Colonic mucosa (tissue), 4 donors: Measurements from ENCODE around the gene CDK6. TPM values are rescaled to one million over a fixed set of nuclear protein-coding genes. Genes with fewer than 3 reads are reported as not detected.

Source experiments
- DNase-seq: peaks from one replicate; pipeline ENCODE4 v3.0.0-alpha.2; 2020
- H3K27ac ChIP-seq: fragments of 200-600 bp; one replicate; pipeline ENCODE4 v1.8.0; 2021
- H3K27me3 ChIP-seq: fragments of 200-600 bp; one replicate; pipeline ENCODE4 v1.8.0; 2021
- H3K36me3 ChIP-seq: fragments of 200-600 bp; one replicate; pipeline ENCODE4 v1.8.0; 2021
- H3K4me1 ChIP-seq: fragments of 200-600 bp; one replicate; pipeline ENCODE4 v1.8.0; 2021; ENCODE audit warnings: mild to moderate bottlenecking
- H3K4me3 ChIP-seq: fragments of 200-600 bp; one replicate; pipeline ENCODE4 v1.8.0; 2021
- H3K9ac ChIP-seq, 2 donors: one replicate each; pipeline ENCODE4 v1.7.0; 2013; ENCODE audit warnings: control low read depth in 2 of 2, low read depth in 2 of 2, low read length in 2 of 2
- H3K9me3 ChIP-seq: fragments of 200-600 bp; one replicate; pipeline ENCODE4 v1.8.0; 2021
- intact Hi-C: fragments of 100-400 bp; cut with DNase I; formaldehyde crosslinking; loops from one replicate; pipeline ENCODE4 v1.14.1; 2022
- total RNA-seq, 2 donors: library from RNA; stranded (reverse); fragmentation: NEBNext Ultra II Directional in 1 of 2; extraction: Animal tissue kit (Norgen Biotek cat#: 25700) in 1 of 2; gene quantifications; one replicate each; pipeline ENCODE4 v1.2.1, GENCODE V29; 2021
- TF ChIP-seq, protein P1 (sequence below): fragments of 200-600 bp; IDR thresholded peaks from one replicate; pipeline ENCODE4 v1.8.0; 2022; ENCODE audit warnings: antibody characterized with exemption, mild to moderate bottlenecking
- donor health status: healthy.
- donor health status: DM: no; HTN: no; CAD: no.
- donor health status: DM: no; HTN: no; CAD: no.

CDK6 gene
- total RNA-seq, 2 donors from 2014 or later: 37.1 to 55.4 TPM

DNA sequence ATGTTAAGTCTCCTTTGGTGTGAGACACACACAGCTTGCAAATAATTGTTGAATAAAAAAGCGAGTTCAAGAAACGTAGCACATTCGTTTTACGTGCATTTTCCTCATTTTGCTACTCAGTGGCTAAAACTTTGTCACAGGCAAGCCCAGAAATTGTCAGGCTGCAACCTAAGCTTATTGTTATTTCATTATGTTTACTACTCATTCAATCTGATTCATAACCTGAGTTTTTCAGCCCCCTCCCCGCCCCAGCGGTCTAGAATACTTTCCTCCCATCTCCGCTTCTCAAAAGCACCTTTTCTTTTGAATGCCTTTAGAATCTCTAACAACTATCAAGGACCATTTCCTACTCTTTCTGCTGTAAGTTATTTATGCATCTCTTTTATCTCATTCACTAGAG is 247.3 kb downstream of the CDK6 start:
- Histone ChIP-seq H3K27me3 (no peaks in the 10 kb centered on the region), H3K9me3 (no peaks in the 10 kb centered on the region), H3K4me1 (no peaks in the 10 kb centered on the region), H3K36me3 (no peaks in the 10 kb centered on the region), H3K4me3 (peak overlapping the region; percentile 86), H3K27ac (no peak overlapping the region), H3K9ac (peak overlapping the region; percentile 90 to 97)
- TF ChIP-seq, protein P1, sequence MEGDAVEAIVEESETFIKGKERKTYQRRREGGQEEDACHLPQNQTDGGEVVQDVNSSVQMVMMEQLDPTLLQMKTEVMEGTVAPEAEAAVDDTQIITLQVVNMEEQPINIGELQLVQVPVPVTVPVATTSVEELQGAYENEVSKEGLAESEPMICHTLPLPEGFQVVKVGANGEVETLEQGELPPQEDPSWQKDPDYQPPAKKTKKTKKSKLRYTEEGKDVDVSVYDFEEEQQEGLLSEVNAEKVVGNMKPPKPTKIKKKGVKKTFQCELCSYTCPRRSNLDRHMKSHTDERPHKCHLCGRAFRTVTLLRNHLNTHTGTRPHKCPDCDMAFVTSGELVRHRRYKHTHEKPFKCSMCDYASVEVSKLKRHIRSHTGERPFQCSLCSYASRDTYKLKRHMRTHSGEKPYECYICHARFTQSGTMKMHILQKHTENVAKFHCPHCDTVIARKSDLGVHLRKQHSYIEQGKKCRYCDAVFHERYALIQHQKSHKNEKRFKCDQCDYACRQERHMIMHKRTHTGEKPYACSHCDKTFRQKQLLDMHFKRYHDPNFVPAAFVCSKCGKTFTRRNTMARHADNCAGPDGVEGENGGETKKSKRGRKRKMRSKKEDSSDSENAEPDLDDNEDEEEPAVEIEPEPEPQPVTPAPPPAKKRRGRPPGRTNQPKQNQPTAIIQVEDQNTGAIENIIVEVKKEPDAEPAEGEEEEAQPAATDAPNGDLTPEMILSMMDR: no peak
- no peak for DNase-seq
- intact Hi-C loops: no loop called here

GRCh38 chr7:92588561-92588960 is 247.8 kb downstream of the CDK6 start:
- DNase-seq: no peak
- no peaks in the 10 kb centered on the region for H3K27me3 ChIP-seq
- H3K36me3 ChIP-seq: no peaks in the 10 kb centered on the region
- peak overlapping the region; percentile 86 for H3K4me3 ChIP-seq
- no peak overlapping the region for H3K9ac ChIP-seq
- H3K4me1 ChIP-seq: no peaks in the 10 kb centered on the region
- no peak overlapping the region for H3K27ac ChIP-seq
- intact Hi-C loops: no loop called here
- no peaks in the 10 kb centered on the region for H3K9me3 ChIP-seq
- TF ChIP-seq, protein P1: no peak

DNA sequence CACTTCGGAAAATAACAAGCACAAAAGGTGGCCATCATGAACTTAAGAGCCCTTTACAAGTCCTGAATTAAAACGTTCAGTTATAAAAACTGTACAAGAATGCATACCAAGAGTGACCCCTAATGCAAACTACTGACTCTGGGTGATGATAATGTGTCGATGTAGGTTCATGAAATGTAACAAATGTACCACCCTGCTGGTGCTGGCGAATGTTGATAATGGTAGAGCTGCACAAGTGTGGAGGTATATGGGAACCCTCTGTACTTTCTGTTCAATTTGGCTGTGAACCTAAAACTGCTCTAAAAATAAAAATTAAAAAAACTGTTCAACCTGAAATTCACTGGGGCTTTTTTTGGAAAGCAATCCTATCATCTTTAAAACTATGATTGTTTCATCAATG is 249.5 kb downstream of the CDK6 start:
- TF ChIP-seq, protein P1: no peak
- Histone ChIP-seq H3K27me3 (no peaks in the 10 kb centered on the region), H3K9ac (no peak overlapping the region), H3K36me3 (no peaks in the 10 kb centered on the region), H3K4me1 (no peaks in the 10 kb centered on the region), H3K27ac (no peak overlapping the region), H3K9me3 (no peaks in the 10 kb centered on the region), H3K4me3 (no peak overlapping the region)
- intact Hi-C loops: no loop called here
- DNase-seq: no peak

DNA sequence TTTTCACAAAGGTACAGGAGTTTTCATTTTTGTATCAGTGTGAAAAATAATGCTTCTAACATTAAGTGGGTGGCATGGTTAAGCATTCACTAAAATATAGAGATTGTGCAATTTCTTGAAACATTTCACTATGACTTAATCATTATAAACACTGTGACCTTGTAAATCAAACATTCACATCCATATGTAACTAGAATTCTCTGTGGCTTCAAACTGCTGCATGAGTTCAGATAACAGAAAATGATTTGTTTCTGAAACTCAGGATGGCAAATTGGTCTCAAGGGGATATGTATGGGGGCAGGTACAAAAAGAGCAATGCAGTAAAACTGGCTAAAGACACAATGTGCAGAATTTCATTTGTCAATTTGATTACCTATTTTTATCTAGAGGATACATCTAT is 250.0 kb downstream of the CDK6 start:
- Histone ChIP-seq H3K27ac (no peak overlapping the region), H3K4me3 (no peak overlapping the region), H3K9ac (no peak overlapping the region), H3K27me3 (no peaks in the 10 kb centered on the region), H3K9me3 (no peaks in the 10 kb centered on the region), H3K36me3 (no peaks in the 10 kb centered on the region), H3K4me1 (no peaks in the 10 kb centered on the region)
- TF ChIP-seq, protein P1: no peak
- DNase-seq: no peak
- intact Hi-C loops: no loop called here

DNA sequence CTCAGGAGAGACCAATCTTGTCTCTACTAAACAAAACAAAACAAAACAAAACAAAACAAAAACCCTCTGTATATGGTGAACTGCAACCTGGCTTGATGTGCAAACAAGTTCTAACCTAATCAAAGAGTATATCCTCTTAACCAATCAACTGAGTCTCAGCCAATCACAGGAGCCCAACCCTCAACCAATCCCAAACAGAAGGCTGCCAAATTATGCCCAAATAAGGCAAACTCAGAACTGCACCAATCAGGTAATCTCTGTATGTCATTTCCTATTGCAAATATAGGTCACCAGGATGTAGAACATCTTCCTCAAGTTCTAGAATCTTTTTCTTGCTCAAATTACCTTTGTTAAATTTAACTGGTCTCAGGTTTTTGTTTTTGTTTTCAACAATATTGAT is 251.4 kb downstream of the CDK6 start:
- no peak overlapping the region for H3K27ac ChIP-seq
- H3K9ac ChIP-seq: no peak overlapping the region
- TF ChIP-seq, protein P1: no peak
- DNase-seq: no peak
- no peaks in the 10 kb centered on the region for H3K4me1 ChIP-seq
- H3K36me3 ChIP-seq: no peaks in the 10 kb centered on the region
- intact Hi-C loops: no loop called here
- no peaks in the 10 kb centered on the region for H3K27me3 ChIP-seq
- no peak overlapping the region for H3K4me3 ChIP-seq
- no peaks in the 10 kb centered on the region for H3K9me3 ChIP-seq

- Histone ChIP-seq H3K27me3 (no peaks in the 10 kb centered on the region), H3K9me3 (no peaks in the 10 kb centered on the region), H3K27ac (no peak overlapping the region), H3K4me1 (no peaks in the 10 kb centered on the region), H3K9ac (no peak overlapping the region), H3K4me3 (no peak overlapping the region), H3K36me3 (peaks cover 6% of the 10 kb centered on the region)
- TF ChIP-seq, protein P1: no peak
- intact Hi-C loops: no loop called here
- no peak for DNase-seq
Measured at GRCh38 chr7:92582948-92583347, 253.4 kb downstream of the CDK6 start.
